SU-DHL-6 (cell line): ENCODE data around the gene TMA7B.

ENCODE experiments used
- H2AFZ ChIP-seq: fragments of 200-600 bp; sonication (generic); 2 replicates; pipeline ENCODE4 v1.6.1; 2014; ENCODE audit warnings: low read depth, mild to moderate bottlenecking, moderate library complexity, mixed read lengths, antibody characterized with exemption, low read length; ENCODE audit not compliant: severe bottlenecking
- H3F3A ChIP-seq: fragments of 200-600 bp; shearing (Covaris generic); 2 replicates; pipeline ENCODE4 v1.6.0; 2016; ENCODE audit warnings: antibody characterized with exemption, mild to moderate bottlenecking; ENCODE audit not compliant: insufficient read depth
- H3K27ac ChIP-seq: fragments of 200-600 bp; sonication (generic); 2 replicates; pipeline ENCODE4 v1.5.1; 2016; ENCODE audit warnings: low read depth, mild to moderate bottlenecking, low read length, moderate library complexity, mixed read lengths
- H3K27me3 ChIP-seq: fragments of 200-600 bp; sonication (generic), shearing (Covaris generic); 2 replicates; pipeline ENCODE4 v1.6.0; 2014; ENCODE audit warnings: mild to moderate bottlenecking, low read length
- H3K36me3 ChIP-seq: fragments of 200-600 bp; sonication (generic); 2 replicates; pipeline ENCODE4 v1.6.1; 2014; ENCODE audit warnings: mild to moderate bottlenecking, low read length, mixed read lengths
- H3K4me2 ChIP-seq: fragments of 300-600, 200-600 bp; shearing (Covaris generic), sonication (generic); 2 replicates; pipeline ENCODE4 v1.6.0; 2014; ENCODE audit warnings: low read length, low read depth, mild to moderate bottlenecking; ENCODE audit not compliant: poor library complexity, severe bottlenecking
- H3K4me3 ChIP-seq: fragments of 200-600 bp; sonication (generic); 2 replicates; pipeline ENCODE4 v1.5.1; 2014; ENCODE audit warnings: antibody characterized with exemption, low read length, mild to moderate bottlenecking, mixed read lengths; ENCODE audit not compliant: insufficient read depth, poor library complexity, severe bottlenecking
- H3K79me2 ChIP-seq: fragments of 200-600 bp; sonication (generic); 2 replicates; pipeline ENCODE4 v1.6.1; 2014; ENCODE audit warnings: mild to moderate bottlenecking, low read length, moderate library complexity; ENCODE audit not compliant: insufficient read depth
- H3K9ac ChIP-seq: fragments of 200-600 bp; sonication (generic); 2 replicates; pipeline ENCODE4 v1.7.0; 2014; ENCODE audit warnings: mild to moderate bottlenecking, low read length
- H3K9me2 ChIP-seq: fragments of 200-600 bp; sonication (generic); replicated peaks from 2 replicates; pipeline ENCODE4 v1.6.1; 2014; ENCODE audit warnings: low read length; ENCODE audit not compliant: insufficient read depth
- H3K9me3 ChIP-seq: fragments of 200-600 bp; sonication (generic); 2 replicates; pipeline ENCODE4 v1.6.1; 2014; ENCODE audit warnings: low read length, mixed read lengths; ENCODE audit not compliant: insufficient read depth
- H4K20me1 ChIP-seq: fragments of 200-600 bp; sonication (generic); 2 replicates; pipeline ENCODE4 v1.6.1; 2014; ENCODE audit warnings: low read depth, mild to moderate bottlenecking, antibody characterized with exemption, low read length, moderate library complexity, mixed read lengths
- CTCF ChIP-seq: fragments of 200-600 bp; sonication (generic); IDR thresholded peaks from one replicate; pipeline ENCODE4 v1.5.1; 2017; ENCODE audit warnings: antibody characterized with exemption, mild to moderate bottlenecking, low read length, moderate library complexity; ENCODE audit not compliant: insufficient read depth, poor library complexity, severe bottlenecking
- EZH2phosphoT487 ChIP-seq: fragments of 200-600 bp; sonication (generic), shearing (Covaris generic); conservative IDR thresholded peaks from 2 replicates; pipeline ENCODE4 v1.6.1; 2018; ENCODE audit warnings: mild to moderate bottlenecking, antibody characterized with exemption, low read length, moderate library complexity, mixed read lengths

The TMA7B gene

GRCh38 chr22:39983346-39983745, 23.1 kb downstream of the TMA7B start:
- Histone ChIP-seq H4K20me1 (no peaks in the 10 kb centered on the region), H3K9ac (no peak overlapping the region), H3K9me2 (no peaks in the 10 kb centered on the region), H3K36me3 (no peaks in the 10 kb centered on the region), H3K4me3 (no peak overlapping the region), H3F3A (no peaks in the 10 kb centered on the region), H3K9me3 (no peaks in the 10 kb centered on the region), H3K27ac (no peak overlapping the region), H3K79me2 (no peaks in the 10 kb centered on the region), H2AFZ (no peak overlapping the region), H3K4me2 (no peak overlapping the region), H3K27me3 (no peaks in the 10 kb centered on the region)
- no peak for TF ChIP-seq CTCF

GRCh38 chr22:39984006-39984405, 23.8 kb downstream of the TMA7B start:
- Histone ChIP-seq H3K9me3 (no peaks in the 10 kb centered on the region), H3F3A (no peaks in the 10 kb centered on the region)
- TF ChIP-seq CTCF (no peak), EZH2phosphoT487 (no peak)

GRCh38 chr22:39984746-39985145, 24.5 kb downstream of the TMA7B start:
- no peaks in the 10 kb centered on the region for H3K27me3 ChIP-seq
- no peak overlapping the region for H3K4me3 ChIP-seq
- H3K9me2 ChIP-seq: no peaks in the 10 kb centered on the region
- no peak overlapping the region for H3K9ac ChIP-seq
- no peaks in the 10 kb centered on the region for H3K9me3 ChIP-seq
- H3K79me2 ChIP-seq: no peaks in the 10 kb centered on the region
- no peaks in the 10 kb centered on the region for H3K36me3 ChIP-seq
- H3K27ac ChIP-seq: no peak overlapping the region
- H3K4me2 ChIP-seq: no peak overlapping the region
- no peak for TF ChIP-seq EZH2phosphoT487
- no peak for TF ChIP-seq CTCF
- H3F3A ChIP-seq: no peaks in the 10 kb centered on the region
- no peak overlapping the region for H2AFZ ChIP-seq
- H4K20me1 ChIP-seq: no peaks in the 10 kb centered on the region

More at GRCh38 chr22:39984006-39984405, 23.8 kb downstream of the TMA7B start:
- Histone ChIP-seq H3K79me2 (no peaks in the 10 kb centered on the region), H3K27ac (no peak overlapping the region), H3K9ac (no peak overlapping the region), H2AFZ (no peak overlapping the region), H3K27me3 (no peaks in the 10 kb centered on the region), H4K20me1 (no peaks in the 10 kb centered on the region), H3K4me3 (no peak overlapping the region), H3K9me2 (no peaks in the 10 kb centered on the region), H3K36me3 (no peaks in the 10 kb centered on the region), H3K4me2 (no peak overlapping the region)
